NCI-H2029 treated with DMSO at 0.1 percent for 48 hours (cell line): ENCODE results near the gene PNPLA2.

Experiments
- DNase-seq: peaks from one replicate; lab custom pipeline; 2025; lab: John Stamatoyannopoulos, UW

The PNPLA2 gene, protein sequence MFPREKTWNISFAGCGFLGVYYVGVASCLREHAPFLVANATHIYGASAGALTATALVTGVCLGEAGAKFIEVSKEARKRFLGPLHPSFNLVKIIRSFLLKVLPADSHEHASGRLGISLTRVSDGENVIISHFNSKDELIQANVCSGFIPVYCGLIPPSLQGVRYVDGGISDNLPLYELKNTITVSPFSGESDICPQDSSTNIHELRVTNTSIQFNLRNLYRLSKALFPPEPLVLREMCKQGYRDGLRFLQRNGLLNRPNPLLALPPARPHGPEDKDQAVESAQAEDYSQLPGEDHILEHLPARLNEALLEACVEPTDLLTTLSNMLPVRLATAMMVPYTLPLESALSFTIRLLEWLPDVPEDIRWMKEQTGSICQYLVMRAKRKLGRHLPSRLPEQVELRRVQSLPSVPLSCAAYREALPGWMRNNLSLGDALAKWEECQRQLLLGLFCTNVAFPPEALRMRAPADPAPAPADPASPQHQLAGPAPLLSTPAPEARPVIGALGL

DNA sequence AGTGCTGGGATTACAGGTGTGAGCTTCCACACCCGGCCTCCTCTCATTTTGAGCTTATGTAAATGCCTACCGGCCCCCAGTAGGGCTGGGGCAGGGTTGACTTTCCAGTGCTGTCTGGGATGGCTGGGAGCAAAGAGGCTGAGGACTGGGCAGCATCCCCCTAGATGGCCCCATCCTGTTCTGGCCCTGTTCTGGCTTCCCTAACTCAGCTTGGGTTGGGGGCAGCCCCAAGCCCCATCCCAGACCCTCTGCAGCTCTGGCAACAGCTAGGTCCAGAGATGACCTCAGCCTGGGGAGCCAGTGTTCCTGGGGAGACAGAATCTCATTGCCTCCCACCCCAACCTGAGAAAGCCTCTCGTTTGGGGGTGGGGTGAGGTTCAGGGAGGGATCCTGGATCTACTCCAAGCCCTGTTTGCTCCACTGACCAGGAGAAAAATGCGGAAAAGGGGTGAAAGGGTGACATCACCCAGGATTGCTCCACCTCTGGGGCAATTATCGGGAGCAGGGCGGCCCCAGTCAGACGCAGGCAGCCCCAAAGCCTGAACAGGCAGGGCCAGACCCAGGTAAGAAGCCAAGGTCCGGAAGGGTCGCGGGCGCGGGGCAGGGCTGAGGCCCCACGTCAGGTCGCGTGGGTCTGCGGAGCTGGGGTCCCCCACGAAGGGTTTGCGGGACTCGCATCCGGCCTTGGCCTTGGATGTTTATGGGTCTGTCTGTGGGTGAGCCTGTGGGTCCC is at the start of gene PNPLA2:
TSS of gene PNPLA2 (plus strand) at position 519 of the 733 bp plus-strand sequence. CDS start 805 bp downstream, outside the sequence.
- no peak for DNase-seq

DNA sequence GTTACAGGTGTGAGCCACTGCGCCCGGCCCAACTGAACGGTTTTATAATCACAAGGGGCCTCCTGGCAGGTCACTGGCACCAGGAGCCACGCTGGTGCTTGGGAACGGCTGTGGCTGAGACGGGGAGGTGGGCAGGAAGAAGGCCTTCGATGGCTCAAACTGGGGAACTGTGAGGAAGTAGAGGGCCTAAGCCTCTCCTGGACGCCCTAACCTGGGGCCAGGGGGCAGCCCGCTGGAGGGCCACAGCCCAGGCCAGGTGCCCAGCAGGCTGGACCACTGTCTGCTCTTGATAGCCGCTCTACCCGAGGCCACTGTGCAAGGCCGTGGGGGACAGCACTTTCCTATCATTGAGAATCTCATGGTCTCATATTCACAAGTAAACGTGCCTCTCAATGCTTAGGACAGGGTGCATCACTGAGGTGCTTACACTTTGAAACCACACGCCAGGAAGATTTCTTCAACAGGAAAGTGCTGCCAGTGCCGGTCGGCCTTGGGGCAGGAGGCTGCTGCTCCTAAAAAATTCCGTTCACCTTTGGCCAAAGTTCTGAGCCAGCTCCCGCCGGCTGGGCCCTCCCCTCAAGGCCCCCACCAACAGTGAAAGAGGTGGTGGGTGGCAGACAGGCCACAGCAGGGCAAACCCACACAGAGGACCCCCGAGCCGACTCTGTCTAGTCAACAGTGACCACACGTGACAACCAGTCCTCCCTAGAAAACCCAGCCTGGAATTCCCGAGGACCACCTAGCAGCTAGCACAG is 48.6 kb upstream of the PNPLA2 start:
- DNase-seq: no peak

DNA sequence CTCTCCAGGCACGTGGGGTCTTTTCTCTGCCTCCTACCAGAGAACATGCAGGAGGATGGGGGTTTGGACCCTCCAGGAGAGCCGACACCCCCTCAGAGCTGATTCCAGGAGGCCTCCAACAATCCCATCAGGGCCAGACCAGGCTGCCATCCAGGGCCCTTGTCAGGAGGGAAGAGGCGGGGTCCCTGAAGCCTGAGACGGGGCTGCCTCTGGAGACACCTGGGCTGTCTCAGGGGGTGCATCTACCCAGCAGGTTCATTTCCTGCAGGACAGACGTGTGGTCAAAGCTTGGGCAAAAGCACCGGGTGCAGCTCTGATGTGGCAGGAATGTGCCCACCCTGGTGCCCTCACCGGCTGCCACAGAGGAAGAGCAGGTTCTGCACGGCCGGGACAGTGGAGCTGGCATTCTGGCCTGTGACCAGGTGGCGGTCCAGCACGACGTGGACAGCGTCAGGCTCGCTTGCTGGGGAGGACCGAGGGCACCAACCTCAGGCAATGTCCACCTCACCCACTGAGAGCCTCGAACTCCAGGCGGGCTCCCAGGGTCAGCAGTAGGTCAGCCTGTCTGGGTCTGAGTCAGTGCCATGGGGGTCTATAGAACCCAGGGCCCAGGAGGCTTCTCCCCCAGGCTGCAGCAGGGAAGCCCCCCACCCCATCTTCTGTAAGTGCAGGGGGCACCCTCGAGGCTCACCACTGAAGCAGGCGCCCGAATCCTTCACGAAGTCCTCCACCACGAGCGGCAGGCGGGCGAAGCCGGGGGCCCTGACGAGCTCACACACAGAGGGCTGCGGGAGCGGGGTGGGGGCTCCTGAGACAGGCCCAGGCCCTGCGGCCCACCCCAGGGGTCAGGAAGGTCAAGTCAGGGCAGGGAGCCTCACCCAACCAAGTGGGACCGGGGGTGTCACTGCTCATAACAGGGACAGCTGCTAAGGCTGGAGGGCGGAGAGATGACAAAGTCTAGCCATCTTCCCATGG is 47.8 kb upstream of the PNPLA2 start:
- no peak for DNase-seq

DNA sequence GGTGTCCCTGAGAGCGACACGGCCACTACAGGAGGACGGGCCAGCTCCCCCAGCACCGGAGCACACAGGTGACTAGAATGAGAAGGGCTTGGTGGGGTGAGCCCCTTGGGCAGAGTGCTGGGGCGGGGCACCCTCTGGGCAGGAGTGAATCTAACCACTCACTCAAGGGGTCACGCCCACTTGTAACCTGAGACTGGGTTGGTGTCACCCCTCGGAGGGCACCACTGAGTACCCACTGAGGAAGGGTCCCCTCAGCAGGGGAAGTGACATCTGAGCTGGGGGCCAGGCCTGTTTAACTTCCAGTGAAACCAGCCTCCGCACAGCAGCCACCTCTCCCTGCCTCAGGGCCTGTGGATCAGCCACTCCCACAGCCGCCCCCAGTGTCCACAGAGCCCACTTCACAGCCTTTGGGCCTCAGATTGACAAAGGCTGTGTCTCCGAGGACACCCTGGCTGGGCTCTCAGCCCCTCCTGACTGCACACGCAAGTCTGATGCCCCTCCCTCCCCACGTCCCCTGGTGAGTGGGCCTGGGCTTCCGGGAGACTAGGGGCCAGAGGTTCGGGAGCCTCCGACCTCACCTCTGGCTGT is 47.0 kb upstream of the PNPLA2 start:
- DNase-seq: no peak

DNA sequence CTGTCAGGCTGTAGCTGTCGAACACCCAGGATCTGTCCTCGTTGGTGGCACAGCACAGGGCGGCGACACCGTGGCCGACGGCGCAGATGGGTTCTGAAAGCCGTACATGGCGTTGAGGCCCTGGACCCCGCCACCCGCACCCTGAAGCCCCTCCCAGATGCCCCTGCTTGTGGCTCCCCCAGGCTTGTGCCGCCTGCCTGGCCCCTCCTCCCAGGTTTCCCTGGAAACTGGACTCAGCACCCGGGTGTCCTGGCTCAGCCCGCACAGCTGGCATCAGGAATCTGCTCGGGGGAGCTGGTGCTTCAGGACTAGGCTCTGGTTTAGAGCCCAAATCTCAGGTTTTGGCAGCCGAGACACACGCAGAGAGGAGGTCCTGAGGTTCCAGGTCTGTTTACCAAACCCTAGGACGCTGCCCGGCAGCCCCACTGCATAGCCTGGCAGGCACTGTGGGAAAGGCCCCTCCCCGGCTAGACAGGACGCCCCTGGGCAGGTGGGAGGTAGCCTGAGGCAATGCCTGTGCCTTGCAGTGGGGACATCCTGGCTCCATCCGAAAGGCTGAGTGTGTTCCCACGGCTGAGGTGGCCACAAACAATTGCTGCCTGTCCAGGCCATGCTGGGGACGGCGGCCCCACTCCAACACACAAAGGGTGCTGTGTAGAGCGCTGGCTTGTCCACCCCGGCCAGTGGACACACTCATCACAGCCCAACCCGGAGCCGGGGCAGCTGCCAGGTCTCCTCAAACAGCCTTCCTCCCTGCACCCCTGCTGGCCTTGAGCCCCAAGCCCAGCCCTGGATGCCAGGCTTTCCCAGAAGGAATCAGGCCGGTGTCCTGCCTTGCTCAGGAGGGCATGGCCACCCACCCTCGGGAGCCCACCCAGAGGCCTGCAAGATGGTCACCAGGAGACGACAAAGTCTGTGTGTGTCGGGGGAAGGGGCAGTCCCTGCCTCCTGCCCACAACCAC is 46.0 kb upstream of the PNPLA2 start:
- DNase-seq: no peak

DNA sequence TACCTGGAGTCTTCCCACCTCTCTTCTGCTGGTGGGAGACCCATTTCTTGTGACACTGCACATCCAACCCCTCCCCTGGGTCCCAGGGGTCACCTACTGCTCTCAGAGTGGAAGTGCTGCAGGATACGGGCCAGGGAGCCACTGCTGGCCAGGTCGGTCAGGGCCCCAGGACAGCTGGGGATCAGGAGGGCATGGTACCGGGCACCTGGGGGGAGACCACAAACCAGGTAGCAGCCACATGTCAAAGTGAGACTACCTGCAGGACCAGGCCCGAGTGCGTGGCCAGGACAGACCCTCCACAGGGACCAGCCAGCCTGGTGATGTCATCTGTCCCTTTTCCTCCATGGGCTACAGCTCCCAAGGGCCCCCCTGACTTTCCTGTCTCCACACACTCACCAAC is 45.3 kb upstream of the PNPLA2 start:
- no peak for DNase-seq

DNA sequence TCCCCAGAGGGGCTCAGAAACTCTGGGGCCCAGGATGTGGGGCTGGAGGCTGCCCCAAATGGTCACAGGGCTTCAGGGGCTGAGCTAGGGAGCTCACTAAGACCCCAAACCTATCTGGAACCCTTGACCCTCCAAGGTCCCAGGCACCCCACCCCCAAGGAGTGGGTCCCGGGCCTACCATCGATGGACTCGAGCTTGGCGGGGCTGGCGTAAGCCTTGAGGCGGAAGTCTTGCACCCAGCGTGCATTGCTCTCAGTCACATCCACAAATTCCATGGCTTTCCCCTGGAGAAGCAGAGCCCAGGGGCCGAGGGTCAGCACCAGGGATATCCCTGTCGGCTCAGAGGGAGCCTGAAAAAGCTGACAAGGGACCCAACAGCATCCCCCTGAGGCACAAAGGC is 44.9 kb upstream of the PNPLA2 start:
- DNase-seq: no peak

DNA sequence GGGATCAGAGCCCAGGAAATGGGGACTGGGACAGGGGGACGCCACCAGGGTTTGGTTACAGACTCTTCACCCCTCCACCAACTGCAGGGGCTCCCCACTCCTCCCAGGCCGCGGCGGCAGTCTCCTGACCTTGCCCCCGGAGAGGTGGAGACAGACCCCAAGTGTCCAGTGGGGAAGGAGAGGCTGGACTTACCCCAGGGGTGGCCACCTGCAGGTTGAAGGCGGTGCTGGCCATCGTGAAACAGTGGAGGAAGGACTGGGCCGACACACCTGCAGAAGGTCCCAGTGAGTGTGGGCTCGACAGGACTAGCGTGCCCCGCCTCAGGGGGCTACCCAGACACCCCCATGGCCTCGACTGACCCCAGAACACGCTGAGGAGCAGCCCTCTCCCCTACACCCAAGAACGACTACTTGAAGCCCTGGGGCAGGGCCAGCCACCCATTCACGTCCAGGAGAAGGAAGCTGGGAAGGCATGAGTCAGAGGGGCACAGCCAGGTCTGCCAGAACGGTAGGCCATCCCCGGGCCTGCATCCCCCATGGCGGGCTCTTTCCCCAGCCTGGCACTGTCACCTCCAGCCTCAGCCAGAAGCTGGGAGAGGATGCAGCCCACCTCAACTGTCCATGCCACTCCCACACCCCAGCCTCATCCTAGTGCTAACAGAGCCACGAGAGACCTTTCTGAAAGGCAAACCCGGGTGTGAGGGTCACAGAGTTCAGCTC is 43.7 kb upstream of the PNPLA2 start:
- DNase-seq: no peak

DNA sequence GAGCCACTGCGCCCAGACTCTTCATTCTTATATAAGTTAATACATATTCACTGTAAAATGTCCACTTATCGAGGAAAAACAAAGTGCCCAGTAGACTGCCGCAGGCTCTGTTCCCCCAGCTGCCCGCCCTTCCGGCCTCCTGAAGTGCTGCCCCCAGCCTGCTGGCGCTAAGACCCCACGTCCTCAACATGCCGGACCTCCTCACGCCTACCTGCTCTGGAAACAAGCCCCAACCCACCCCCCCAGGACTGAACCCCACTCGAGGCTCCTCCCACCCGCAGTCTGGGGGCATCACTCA is 42.5 kb upstream of the PNPLA2 start:
- no peak for DNase-seq

DNA sequence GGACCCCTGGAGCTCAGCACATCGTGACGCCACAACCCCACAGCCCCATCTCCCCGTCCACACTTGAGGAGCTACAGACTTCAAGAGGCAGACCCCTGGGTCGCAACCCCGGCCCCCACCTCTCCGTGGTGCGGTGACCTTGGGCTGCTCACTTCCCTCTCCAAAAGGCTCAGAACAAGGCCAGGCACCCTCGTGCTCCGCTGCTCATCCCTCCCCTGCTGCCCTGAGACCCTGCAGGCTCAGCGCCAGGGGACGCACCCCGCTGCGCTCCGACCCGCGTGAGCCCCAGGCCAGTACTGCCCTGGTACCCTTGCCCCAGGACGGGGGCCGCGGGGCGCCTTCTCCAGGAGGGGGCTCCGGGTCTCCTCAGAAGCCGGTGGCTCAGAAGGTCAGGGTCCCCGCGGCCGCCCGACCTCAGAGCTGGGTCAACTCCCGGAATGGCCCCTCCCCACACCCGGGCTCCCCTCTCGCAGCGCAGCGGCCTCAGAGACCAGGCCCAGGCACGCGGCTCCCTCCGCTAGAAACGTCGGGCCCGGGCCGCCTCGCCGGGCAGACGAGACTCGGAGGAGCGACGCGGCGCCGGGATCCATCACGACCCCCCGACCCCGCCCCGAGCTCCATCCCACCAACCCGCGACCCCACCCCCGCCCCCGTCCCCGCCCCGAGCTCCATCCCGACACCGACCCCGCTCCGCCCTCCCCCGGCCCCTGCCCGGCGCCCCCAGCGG is 42.0 kb upstream of the PNPLA2 start:
- DNase-seq: no peak

DNA sequence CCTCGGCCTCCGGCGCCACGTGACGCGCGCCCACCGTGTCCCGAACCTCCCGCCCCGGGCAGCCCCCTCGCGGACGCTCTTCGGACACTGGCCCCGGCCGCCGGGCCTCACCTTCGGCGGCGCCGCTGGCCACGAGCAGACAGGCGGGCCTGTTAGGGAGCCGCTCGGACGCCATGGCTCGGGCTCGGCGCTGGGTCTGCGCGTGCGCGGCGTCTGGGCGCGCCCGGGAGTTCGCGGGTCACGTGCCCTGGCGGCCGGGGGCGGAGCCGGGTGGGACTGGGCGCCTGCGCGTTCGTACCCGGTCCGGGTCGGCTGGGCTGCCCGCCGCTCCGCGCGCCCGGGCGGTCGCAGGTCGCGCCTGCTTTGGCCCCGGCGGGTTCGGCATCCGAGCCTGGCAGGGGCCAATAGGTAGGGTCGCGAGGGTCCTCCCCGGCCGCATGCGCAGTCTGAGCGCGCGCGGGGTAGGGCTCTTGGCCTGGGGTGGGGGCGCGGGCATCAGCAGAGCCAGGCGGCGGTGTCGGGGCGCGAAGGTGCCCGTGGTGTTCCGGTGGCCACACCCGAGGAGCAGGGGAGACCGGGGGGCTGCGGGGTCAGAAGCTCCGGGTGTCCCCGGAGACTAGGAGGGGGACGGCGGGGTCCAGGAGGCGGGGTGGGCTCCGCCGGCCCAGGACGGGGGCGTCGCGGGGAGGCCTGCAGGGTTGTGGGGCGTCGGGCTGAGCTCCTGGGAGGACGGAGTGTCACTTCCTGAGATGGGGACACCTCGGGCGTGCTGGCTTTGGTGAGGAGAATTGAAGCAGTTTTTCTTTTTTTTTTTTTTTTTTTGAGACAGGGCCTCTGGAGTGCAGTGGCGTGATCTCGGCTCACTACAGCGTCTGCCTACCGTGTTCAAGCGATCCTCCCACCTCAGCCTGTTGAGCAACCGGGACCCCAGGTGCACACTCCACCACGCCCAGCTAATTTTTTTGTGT is 41.1 kb upstream of the PNPLA2 start, which contains the start of gene GATD1:
TSS of gene GATD1 (minus strand) at position 200 of the 968 bp plus-strand sequence. CDS start at position 175, 25 bp downstream.
- DNase-seq: peak; percentile 39

DNA sequence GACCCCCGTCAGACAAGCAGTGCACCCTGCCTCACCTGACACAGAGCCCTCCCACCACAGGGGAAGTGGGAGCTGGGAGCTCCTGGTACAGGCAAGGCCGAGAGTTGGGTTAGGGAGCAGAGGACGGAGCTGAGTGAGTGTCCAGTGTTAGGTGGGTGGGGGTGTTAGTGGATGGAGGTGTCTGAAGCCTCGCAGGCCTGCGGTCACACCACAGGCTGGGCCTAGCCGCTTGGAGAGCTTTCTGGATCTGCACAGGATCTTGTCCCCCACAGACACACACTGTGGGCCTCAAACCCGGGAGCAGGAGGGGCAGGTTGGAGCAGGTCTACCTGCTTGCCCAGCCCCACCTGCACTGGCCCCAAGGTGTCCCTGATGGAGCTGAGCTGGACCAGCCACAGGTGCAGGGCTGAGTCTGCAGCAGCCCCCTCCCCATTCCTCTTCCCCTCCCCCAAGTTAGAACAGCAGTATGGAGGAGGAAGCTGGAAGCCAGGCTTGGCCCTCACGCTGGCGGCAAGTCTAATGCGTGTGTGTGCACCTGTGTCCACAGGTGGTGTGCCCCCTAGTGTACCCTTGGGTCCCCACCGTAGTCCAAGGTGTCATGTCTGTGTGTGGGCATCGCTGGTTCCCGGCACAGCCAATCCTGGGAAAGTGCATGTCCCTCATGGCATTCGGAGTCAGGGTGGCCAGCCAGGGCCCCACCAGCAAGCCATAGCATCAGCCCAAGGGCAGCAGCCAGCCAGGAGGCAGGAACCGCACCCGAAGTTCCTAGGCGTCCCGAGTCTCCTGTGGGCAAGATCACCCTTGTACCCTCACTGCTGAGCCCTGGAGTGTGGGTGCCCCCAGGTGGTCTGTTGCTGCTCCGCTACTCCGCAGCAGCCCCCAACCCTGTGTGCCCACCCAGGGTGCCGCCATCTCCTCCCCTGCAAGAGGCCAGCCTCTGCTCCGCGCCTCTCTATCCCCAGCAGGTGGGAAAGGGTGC is 39.4 kb upstream of the PNPLA2 start:
- DNase-seq: no peak

DNA sequence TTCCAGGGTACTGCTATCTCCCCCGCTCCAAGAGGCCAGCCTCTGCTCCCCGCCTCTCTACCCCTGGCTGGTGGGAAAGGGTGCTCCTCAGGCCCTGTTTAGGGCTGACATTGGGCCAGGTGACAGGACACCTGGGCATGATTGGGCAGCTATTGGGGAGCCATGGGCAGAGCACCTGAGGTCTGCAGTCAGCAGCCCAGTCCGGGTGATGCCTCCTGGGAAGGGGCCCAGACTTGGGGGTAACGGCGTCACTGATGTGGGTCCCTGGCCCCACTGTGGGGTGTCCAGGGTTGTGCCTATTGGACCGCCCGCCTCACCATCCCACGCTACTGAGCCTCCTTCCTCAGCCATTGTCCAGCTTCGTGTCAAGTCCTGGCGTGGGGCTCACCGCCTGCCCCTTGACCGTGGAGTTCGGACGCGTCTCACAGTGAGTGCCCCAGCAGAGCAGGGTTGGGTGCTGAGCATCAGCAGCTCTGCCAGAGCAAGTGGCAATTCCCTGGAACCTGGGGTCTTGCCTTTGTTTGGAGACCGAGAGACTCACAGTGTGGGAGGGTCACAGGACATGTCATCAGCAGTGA is 38.7 kb upstream of the PNPLA2 start:
- DNase-seq: no peak

DNA sequence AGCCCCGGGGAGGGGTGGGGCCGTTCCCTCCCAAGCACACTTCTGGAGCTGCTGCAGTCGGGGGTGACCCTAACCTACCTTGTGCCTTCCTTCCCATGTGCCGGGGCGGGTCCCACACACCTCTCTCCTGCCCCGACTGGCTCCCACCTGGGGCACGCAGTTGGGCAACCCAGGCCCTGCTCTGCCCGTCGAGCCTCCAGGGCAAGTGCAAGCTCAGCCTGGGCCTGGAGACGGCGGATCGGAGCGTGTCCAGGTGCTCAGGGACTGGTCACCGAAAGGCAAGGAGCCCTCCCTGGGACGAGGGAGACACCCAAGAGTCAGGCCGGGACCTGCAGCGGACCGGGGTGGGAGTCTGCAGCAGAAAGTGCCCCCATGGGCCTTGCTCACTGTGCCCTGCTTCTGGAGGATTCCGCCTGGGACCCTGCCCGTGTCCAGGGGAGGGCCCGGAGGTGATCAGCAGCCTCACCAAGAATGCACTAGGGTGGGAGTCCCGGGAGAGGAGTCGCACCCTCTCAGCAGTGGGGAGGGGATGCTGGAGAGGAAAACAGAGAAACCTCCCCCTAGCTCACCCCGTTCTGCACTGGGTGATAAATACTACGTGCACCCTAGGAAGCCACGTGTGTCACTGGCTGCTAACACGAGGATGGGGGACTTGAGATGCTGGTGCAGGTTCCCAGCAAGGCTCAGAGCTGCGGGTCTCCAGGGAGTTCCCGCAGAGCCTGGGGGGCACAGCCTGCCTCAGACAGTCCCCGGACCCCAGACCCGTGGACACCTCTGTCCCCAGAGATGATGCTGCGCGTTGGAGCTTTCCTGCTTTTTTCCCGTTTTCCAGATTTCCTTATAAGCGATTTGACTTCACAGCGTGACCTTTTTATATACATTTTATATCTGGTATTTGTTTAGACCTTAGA is 36.2 kb upstream of the PNPLA2 start:
- no peak for DNase-seq
